NB4 (cell line): ENCODE results near the gene CLASP1.

ENCODE experiments used
- MAX ChIP-seq: IDR thresholded peaks from 2 replicates; pipeline ENCODE4 v1.6.1; 2011; ENCODE audit warnings: low read depth, low read length
- MYC ChIP-seq: IDR thresholded peaks from 2 replicates; pipeline ENCODE4 v1.6.1; 2011; ENCODE audit warnings: low read depth, low read length
- POLR2A ChIP-seq: IDR thresholded peaks from 2 replicates; pipeline ENCODE4 v1.6.1; 2011; ENCODE audit warnings: mild to moderate bottlenecking; ENCODE audit not compliant: insufficient read length; ENCODE audit errors: extremely low read depth
- TF ChIP-seq, protein P1 (sequence below): IDR thresholded peaks from one replicate; pipeline ENCODE4 v1.5.1; 2012; ENCODE audit warnings: low read depth, low read length

GRCh38 chr2:121582272-121582671 is 67.0 kb downstream of the CLASP1 start:
- TF ChIP-seq, protein P1, sequence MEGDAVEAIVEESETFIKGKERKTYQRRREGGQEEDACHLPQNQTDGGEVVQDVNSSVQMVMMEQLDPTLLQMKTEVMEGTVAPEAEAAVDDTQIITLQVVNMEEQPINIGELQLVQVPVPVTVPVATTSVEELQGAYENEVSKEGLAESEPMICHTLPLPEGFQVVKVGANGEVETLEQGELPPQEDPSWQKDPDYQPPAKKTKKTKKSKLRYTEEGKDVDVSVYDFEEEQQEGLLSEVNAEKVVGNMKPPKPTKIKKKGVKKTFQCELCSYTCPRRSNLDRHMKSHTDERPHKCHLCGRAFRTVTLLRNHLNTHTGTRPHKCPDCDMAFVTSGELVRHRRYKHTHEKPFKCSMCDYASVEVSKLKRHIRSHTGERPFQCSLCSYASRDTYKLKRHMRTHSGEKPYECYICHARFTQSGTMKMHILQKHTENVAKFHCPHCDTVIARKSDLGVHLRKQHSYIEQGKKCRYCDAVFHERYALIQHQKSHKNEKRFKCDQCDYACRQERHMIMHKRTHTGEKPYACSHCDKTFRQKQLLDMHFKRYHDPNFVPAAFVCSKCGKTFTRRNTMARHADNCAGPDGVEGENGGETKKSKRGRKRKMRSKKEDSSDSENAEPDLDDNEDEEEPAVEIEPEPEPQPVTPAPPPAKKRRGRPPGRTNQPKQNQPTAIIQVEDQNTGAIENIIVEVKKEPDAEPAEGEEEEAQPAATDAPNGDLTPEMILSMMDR = no peak
- TF ChIP-seq POLR2A = no peak
- TF ChIP-seq MAX = no peak
- no peak for TF ChIP-seq MYC
